H1 (cell line): ENCODE data around the gene PTPRF. TPM values are rescaled to one million over a fixed set of nuclear protein-coding genes. Genes with fewer than 3 reads are reported as not detected.

ENCODE experiments used
- CTCF ChIA-PET: fragments of 300-600 bp; sonication (Branson Sonifier 250); formaldehyde crosslinking; loops from one replicate; lab custom pipeline; 2021; ENCODE audit not compliant: partially characterized antibody; lab: Charles Lee
- POLR2A ChIA-PET: fragments of 300-600 bp; sonication (Branson Sonifier 250); formaldehyde crosslinking; loops from one replicate; lab custom pipeline; 2021; ENCODE audit warnings: inconsistent platforms; ENCODE audit not compliant: partially characterized antibody; lab: Charles Lee
- DNase-seq, 2 experiments: peaks; one replicate each; pipeline versions ENCODE4 v3.0.0 to v3.0.0-alpha.2; 2010 to 2022; ENCODE audit warnings: low spot score in 2 of 2, low read depth in 1 of 2, mixed read lengths in 1 of 2
- FAIRE-seq: peaks from 2 replicates; lab custom pipeline; 2011; peaks lifted over from hg19 to GRCh38; lab: Jason Lieb, UNC
- H2AFZ ChIP-seq: 2 replicates; pipeline ENCODE4 v1.8.1; 2012; ENCODE audit warnings: low read length, inconsistent platforms
- H2AK5ac ChIP-seq: 2 replicates; pipeline ENCODE4 v1.6.1; 2013; ENCODE audit warnings: low read depth, low read length
- H2BK120ac ChIP-seq: replicated peaks from 2 replicates; pipeline ENCODE3; 2013; ENCODE audit warnings: low read depth, low read length, inconsistent platforms
- H2BK12ac ChIP-seq: 2 replicates; pipeline ENCODE4 v1.6.1; 2013; ENCODE audit warnings: low read depth, low read length
- H2BK15ac ChIP-seq: 2 replicates; pipeline ENCODE4 v1.6.1; 2013; ENCODE audit warnings: low read length
- H2BK20ac ChIP-seq: 2 replicates; pipeline ENCODE4 v1.6.1; 2013; ENCODE audit warnings: low read length
- H2BK5ac ChIP-seq: 2 replicates; pipeline ENCODE4 v1.6.1; 2013; ENCODE audit warnings: low read depth, low read length
- H3K14ac ChIP-seq: 2 replicates; pipeline ENCODE4 v1.6.1; 2013; ENCODE audit warnings: inconsistent platforms; ENCODE audit not compliant: insufficient read length
- H3K18ac ChIP-seq: 2 replicates; pipeline ENCODE4 v1.6.1; 2013; ENCODE audit warnings: low read length; ENCODE audit errors: extremely low read depth
- H3K23ac ChIP-seq: 2 replicates; pipeline ENCODE4 v1.6.1; 2013; ENCODE audit warnings: inconsistent platforms; ENCODE audit not compliant: insufficient read length
- H3K23me2 ChIP-seq: 2 replicates; pipeline ENCODE4 v1.6.1; 2013; ENCODE audit warnings: low read depth, low read length
- H3K27ac ChIP-seq: 2 replicates; pipeline ENCODE4 v1.6.1; 2011; ENCODE audit warnings: low read depth, low read length, inconsistent platforms
- H3K27me3 ChIP-seq, 4 experiments: replicated peaks in 1 of 4; 1 replicate in 1 of 4; 2 replicates in 3 of 4; pipeline versions ENCODE4 v1.6.1 to v1.8.1; 2011 to 2013; ENCODE audit warnings: low read length in 3 of 4, mild to moderate bottlenecking in 3 of 4, inconsistent platforms in 2 of 4, mixed read lengths in 2 of 4, moderate library complexity in 1 of 4; ENCODE audit not compliant: control insufficient read depth in 3 of 4, insufficient read depth in 3 of 4; ENCODE audit errors: extremely low read depth in 1 of 4
- H3K36me3 ChIP-seq, 4 experiments: 2 replicates each; pipeline versions ENCODE4 v1.6.1 to v1.8.1; 2011 to 2013; ENCODE audit warnings: mild to moderate bottlenecking in 4 of 4, low read length in 3 of 4, moderate library complexity in 2 of 4, control low read depth in 1 of 4, inconsistent platforms in 1 of 4; ENCODE audit not compliant: insufficient read depth in 4 of 4, control insufficient read depth in 2 of 4
- H3K4ac ChIP-seq: replicated peaks from 2 replicates; pipeline ENCODE3; 2013; ENCODE audit warnings: low read length, low read depth, mixed read lengths, inconsistent platforms; ENCODE audit not compliant: insufficient read length
- H3K4me1 ChIP-seq, 4 experiments: replicated peaks in 1 of 4; 1 replicate in 1 of 4; 2 replicates in 3 of 4; pipeline versions ENCODE4 v1.6.1 to v1.8.1; 2011 to 2013; ENCODE audit warnings: low read length in 3 of 4, inconsistent platforms in 2 of 4, mixed read lengths in 1 of 4; ENCODE audit not compliant: insufficient read depth in 4 of 4, control insufficient read depth in 3 of 4
- H3K4me2 ChIP-seq, 2 experiments: 2 replicates each; pipeline versions ENCODE4 v1.6.1 to v1.8.1; 2011 to 2013; ENCODE audit warnings: low read depth in 2 of 2, low read length in 2 of 2, control low read depth in 1 of 2, inconsistent platforms in 1 of 2, mild to moderate bottlenecking in 1 of 2; ENCODE audit not compliant: insufficient read depth in 1 of 2
- H3K4me3 ChIP-seq, 4 experiments: fragments of 200-600, 300-600 bp in 1 of 4; sonication (generic), shearing (Covaris generic), sonication (Bioruptor Twin) in 1 of 4; 2 replicates each; pipeline versions ENCODE4 v1.5.1 to v1.8.1; 2011 to 2016; ENCODE audit warnings: low read length in 4 of 4, low read depth in 3 of 4, control low read depth in 2 of 4, inconsistent platforms in 2 of 4, mild to moderate bottlenecking in 2 of 4, mixed read lengths in 1 of 4, moderate library complexity in 1 of 4; ENCODE audit not compliant: insufficient read depth in 2 of 4; ENCODE audit errors: extremely low read depth in 1 of 4
- H3K56ac ChIP-seq: replicated peaks from 2 replicates; pipeline ENCODE3; 2013; ENCODE audit warnings: low read depth, mild to moderate bottlenecking, mixed read lengths, low read length, inconsistent platforms; ENCODE audit not compliant: insufficient read length
- H3K79me1 ChIP-seq: 2 replicates; pipeline ENCODE4 v1.6.1; 2013; ENCODE audit warnings: low read depth, low read length, control low read depth
- H3K79me2 ChIP-seq, 2 experiments: 2 replicates each; pipeline versions ENCODE4 v1.6.1 to v1.8.1; 2012 to 2013; ENCODE audit warnings: low read length in 2 of 2, mild to moderate bottlenecking in 2 of 2, inconsistent platforms in 1 of 2; ENCODE audit not compliant: insufficient read depth in 2 of 2, control insufficient read depth in 1 of 2
- H3K9ac ChIP-seq, 4 experiments: replicated peaks in 1 of 4; 1 replicate in 1 of 4; 2 replicates in 3 of 4; pipeline versions ENCODE4 v1.6.1 to v1.8.1; 2011 to 2013; ENCODE audit warnings: low read depth in 3 of 4, low read length in 3 of 4, control low read depth in 2 of 4, mild to moderate bottlenecking in 2 of 4, moderate library complexity in 2 of 4, inconsistent platforms in 1 of 4; ENCODE audit errors: extremely low read depth in 1 of 4
- H3K9me3 ChIP-seq, 2 experiments: 2 replicates each; pipeline versions ENCODE4 v1.6.1 to v1.8.1; 2012 to 2013; ENCODE audit warnings: mild to moderate bottlenecking in 2 of 2, moderate library complexity in 2 of 2, control low read depth in 1 of 2, inconsistent platforms in 1 of 2, low read depth in 1 of 2, low read length in 1 of 2, mixed read lengths in 1 of 2; ENCODE audit not compliant: insufficient read depth in 2 of 2
- H4K20me1 ChIP-seq, 2 experiments: replicated peaks in 1 of 2; 2 replicates each; pipeline versions ENCODE3 to v1.8.1; 2011 to 2013; ENCODE audit warnings: inconsistent platforms in 2 of 2, low read length in 2 of 2, mild to moderate bottlenecking in 1 of 2; ENCODE audit not compliant: insufficient read depth in 2 of 2, control insufficient read depth in 1 of 2
- H4K5ac ChIP-seq: 2 replicates; pipeline ENCODE4 v1.6.1; 2013; ENCODE audit warnings: low read length, low read depth, mixed read lengths, inconsistent platforms; ENCODE audit not compliant: insufficient read length
- H4K8ac ChIP-seq: 2 replicates; pipeline ENCODE4 v1.8.0; 2013; ENCODE audit warnings: mild to moderate bottlenecking, moderate library complexity, low read length, inconsistent platforms; ENCODE audit not compliant: insufficient read depth; ENCODE audit errors: extremely low read depth
- H4K91ac ChIP-seq: replicated peaks from 2 replicates; pipeline ENCODE3; 2013; ENCODE audit warnings: low read length, mixed read lengths, inconsistent platforms; ENCODE audit not compliant: insufficient read length
- CTCF ChIP-seq, 3 experiments: IDR thresholded peaks; 1 replicate in 2 of 3; 2 replicates in 1 of 3; pipeline versions ENCODE4 v1.5.1 to v1.6.1; 2011; ENCODE audit warnings: low read length in 3 of 3, mild to moderate bottlenecking in 3 of 3, inconsistent platforms in 2 of 3, low read depth in 1 of 3, moderate library complexity in 1 of 3; ENCODE audit not compliant: insufficient read depth in 1 of 3; ENCODE audit errors: control extremely low read depth in 1 of 3
- RAD21 ChIP-seq, 2 experiments: IDR thresholded peaks in 1 of 2; conservative IDR thresholded peaks in 1 of 2; 2 replicates each; pipeline ENCODE4 v1.6.1; 2011; ENCODE audit warnings: low read depth in 2 of 2, low read length in 2 of 2, improper control_type of control experiment in 1 of 2, inconsistent platforms in 1 of 2, mild to moderate bottlenecking in 1 of 2, moderate library complexity in 1 of 2
- RXRA ChIP-seq: IDR thresholded peaks from 2 replicates; pipeline ENCODE4 v1.6.1; 2011; ENCODE audit warnings: low read depth, mild to moderate bottlenecking, low read length, moderate library complexity; ENCODE audit not compliant: insufficient read depth
- WGBS, 2 experiments: shearing (Covaris generic) in 1 of 2; methylation state at CpG; one replicate each; pipeline versions ENCODE4 v1.1.6 to v1.1.7; 2013 to 2015; ENCODE audit warnings: low lambda C conversion rate in 2 of 2, mixed read lengths in 2 of 2, inconsistent platforms in 1 of 2, low coverage in 1 of 2, missing lambda C conversion rate in 1 of 2; ENCODE audit not compliant: insufficient replicate concordance in 2 of 2, insufficient coverage in 1 of 2, insufficient read length in 1 of 2; ENCODE audit errors: extremely low coverage in 1 of 2, missing lambda C conversion rate in 1 of 2; 5-methylcytosine and 5-hydroxymethylcytosine counted together
- polyA plus RNA-seq, 7 experiments: library from polyadenylated mRNA; depleted of rRNA in 3 of 7; stranded (reverse) in 5 of 7; unstranded in 2 of 7; fragments of >200 nt in 5 of 7; fragments of 200-250 nt in 2 of 7; gene quantifications; 1 replicate in 5 of 7; 2 replicates in 1 of 7; 4 replicates in 1 of 7; pipeline versions ENCODE4 v1.2.1 to v1.2.3, GENCODE V29; 2011 to 2013; ENCODE audit warnings: missing spikeins in 2 of 7, mixed read lengths in 2 of 7
- total RNA-seq: library from RNA; stranded (reverse); fragmentation: NEBNext Ultra II Directional; extraction: Animal tissue kit (Norgen Biotek cat#: 25700); gene quantifications from 2 replicates; pipeline ENCODE4 v1.2.1, GENCODE V29; 2021

Gene PTPRF
- total and polyA plus RNA-seq, 2 of the 8 experiments (the other 6 are each of a cell fraction or from before 2014, with no cell fraction given) = 136 to 231 TPM

DNA sequence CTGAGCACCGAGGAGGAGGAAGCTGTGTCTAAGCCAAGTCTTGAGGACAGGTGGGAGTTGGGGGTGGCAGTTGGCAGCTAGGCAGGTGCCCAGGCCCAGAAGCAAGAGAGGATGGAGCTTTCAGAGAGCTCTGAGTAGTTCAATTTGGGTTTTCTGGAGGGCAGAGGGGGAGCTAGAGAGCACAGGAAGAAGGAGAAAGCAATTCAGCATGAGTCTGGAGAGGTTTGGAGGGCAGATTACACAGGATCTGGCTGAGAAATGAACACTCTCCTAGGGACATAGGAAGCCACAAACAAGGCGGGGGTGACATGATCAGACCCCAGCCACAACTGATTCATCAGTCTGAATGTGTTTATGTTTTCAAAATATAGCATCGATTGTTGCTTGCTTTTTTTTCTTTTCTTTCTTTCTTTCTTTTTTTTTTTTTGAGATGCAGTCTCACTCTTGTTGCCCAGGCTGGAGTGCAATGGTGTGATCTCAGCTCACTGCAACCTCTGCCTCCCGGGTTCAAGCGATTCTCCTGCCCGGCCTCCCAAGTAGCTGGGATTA, 23.8 kb downstream of the PTPRF start:
- peak in 2 of 3 experiments; percentile 55 to 74; a peak in 3 of 4 replicates for TF ChIP-seq CTCF (IDR thresholded peaks at IDR 0.05; ENCODE audit: control extremely low read depth in 1 of 3, insufficient read depth in 1 of 3, low read depth in 1 of 3, low read length in 3 of 3)
- TF ChIP-seq RAD21 (IDR thresholded peaks at IDR 0.05 in 1 of 2, conservative IDR thresholded peaks at IDR 0.05 in 1 of 2; ENCODE audit: low read depth in 2 of 2, low read length in 2 of 2) = peak; percentile 43 to 57; a peak in 3 of 4 replicates
- TF ChIP-seq RXRA = no peak
- H2BK20ac ChIP-seq = no peak overlapping the region
- peak overlapping the region; percentile 22; the same call in 1 of the 2 replicates for H2BK5ac ChIP-seq
- peaks cover 17 to 26% of the 10 kb centered on the region in 2 experiments for H4K20me1 ChIP-seq
- WGBS, 2 experiments = 79% methylated on average over 5 of the region's 6 CpGs; no CpG with 5 or more reads in 1 of the 2 experiments
- no peak overlapping the region for H2AFZ ChIP-seq
- H2BK12ac ChIP-seq = no peak overlapping the region
- H3K27ac ChIP-seq = no peak overlapping the region
- H2BK15ac ChIP-seq = no peak overlapping the region
- H3K56ac ChIP-seq = no peak overlapping the region
- ChIA-PET POLR2A (interaction anchor here (1.0 to 14.9 kb wide), 6 partner anchors 10 to 96 kb away, joined by 3 to 270 read pairs (median 4); partner anchors contain the start of genes KDM4A and PTPRF), CTCF (interaction anchor here (0.6 to 15.4 kb wide), 20 partner anchors 9 to 111 kb away, joined by 3 to 169 read pairs (median 3); partner anchors contain the start of gene PTPRF)
- peaks cover 0 to 33% of the 10 kb centered on the region in 2 experiments; a peak in 2 of 4 replicates for H3K79me2 ChIP-seq
- no peak overlapping the region for H4K8ac ChIP-seq
- H3K79me1 ChIP-seq = peaks cover 14% of the 10 kb centered on the region
- peaks cover 5% of the 10 kb centered on the region for H3K23me2 ChIP-seq
- no peak overlapping the region for H3K18ac ChIP-seq
- H3K9ac ChIP-seq = no peak overlapping the region
- peaks cover 9 to 25% (median 13%) of the 10 kb centered on the region in 4 experiments; a peak in 7 of 8 replicates for H3K36me3 ChIP-seq
- no peak overlapping the region for H3K4me3 ChIP-seq
- H4K91ac ChIP-seq = no peak overlapping the region
- peaks cover 14 to 39% (median 31%) of the 10 kb centered on the region in 4 experiments for H3K4me1 ChIP-seq
- H3K27me3 ChIP-seq = no peaks in the 10 kb centered on the region; a peak in 1 of 7 replicates
- no peak overlapping the region for H2BK120ac ChIP-seq
- FAIRE-seq = no peak
- no peak overlapping the region for H3K14ac ChIP-seq
- no peak overlapping the region for H3K23ac ChIP-seq
- no peaks in the 10 kb centered on the region for H3K9me3 ChIP-seq
- H3K4me2 ChIP-seq = no peak overlapping the region
- H4K5ac ChIP-seq = no peak overlapping the region
- no peak overlapping the region; the same call in 1 of the 2 replicates for H2AK5ac ChIP-seq
- H3K4ac ChIP-seq = no peak overlapping the region
- DNase-seq = no peak
